ENCODE results near the gene ZNF682.
"Not testable (repeated sequence)": the region's sequence is repeated elsewhere in the genome, so short reads cannot be mapped to it uniquely, and the experiment has no call there.

The ZNF682 gene
- total RNA-seq = 0.50 to 6.4 (median 2.0) reads per million in 17 experiments

DNA sequence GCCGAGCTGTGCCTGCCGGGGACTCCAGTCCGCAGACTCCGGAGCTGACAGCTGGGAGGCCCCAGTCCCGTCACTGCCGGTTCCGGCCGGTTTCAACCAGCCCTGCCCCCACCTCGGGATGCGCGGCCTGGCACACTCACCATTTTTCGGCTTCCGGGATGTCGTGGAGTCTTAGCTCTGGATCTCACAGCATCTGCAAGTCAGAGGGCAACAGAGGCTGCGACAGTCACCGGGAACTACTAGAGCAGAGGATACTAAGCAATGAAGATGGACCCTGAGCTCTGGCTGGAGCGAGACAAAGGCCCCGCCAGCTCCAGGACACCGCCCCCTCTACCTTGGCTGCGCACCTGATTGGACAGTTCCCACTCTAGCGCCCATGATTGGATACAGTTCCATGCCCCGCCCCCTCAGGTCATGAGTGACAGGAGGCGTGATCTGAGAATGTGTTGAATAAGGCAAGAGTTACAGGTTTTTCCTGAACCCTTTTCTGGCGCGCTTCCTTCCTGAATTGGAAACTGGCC lies at the start of gene ZNF682:
Gene ZNF682 (minus strand): TSS at position 303 of the 521 bp plus-strand sequence. CDS start 160 bp downstream, at position 143.
- peak; percentile 88 to 91 (median 89) for DNase-seq

DNA sequence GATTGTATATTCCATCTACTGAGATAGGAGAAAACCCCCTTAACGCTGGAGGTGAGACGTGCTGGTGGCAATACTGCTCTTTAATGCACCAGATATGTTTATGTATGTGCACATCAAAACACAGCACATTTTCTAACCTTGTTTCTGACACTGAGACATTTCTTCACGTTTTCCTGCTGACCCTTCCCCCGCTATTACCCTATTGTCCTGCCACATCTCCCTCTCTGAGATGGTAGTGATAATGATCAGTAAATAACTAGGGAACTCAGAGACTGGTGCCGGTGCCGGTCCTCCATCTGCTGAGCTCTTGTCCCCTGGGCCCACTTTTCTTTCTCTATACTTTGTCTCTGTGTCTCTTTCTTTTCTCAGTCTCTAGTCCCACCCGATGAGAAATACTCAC lies 43.6 kb upstream of the ZNF682 start:
- DNase-seq = not testable (repeated sequence)

DNA sequence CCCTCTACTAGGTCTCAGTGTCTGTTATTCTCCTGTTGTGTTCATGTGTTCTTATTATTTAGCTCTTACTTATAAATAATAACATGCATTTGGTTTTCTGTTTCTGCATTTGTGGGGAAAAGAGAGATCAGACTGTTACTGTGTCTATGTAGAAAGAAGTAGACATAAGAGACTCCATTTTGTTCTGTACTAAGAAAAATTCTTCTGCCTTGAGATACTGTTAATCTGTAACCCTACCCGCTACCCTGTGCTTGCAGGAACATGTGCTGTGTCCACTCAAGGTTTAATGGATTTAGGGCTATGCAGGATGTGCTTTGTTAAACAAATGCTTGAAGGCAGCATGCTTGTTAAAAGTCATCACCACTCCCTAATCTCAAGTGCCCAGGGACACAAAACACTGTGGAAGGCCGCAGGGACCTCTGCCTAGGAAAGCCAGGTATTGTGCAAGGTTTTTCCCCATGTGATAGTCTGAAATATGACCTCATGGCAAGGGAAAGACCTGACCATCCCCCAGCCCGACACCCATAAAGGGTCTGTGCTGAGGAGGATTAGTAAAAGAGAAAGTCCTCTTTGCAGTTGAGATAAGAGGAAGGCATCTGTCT lies 43.0 kb upstream of the ZNF682 start:
- not testable (repeated sequence) for DNase-seq

DNA sequence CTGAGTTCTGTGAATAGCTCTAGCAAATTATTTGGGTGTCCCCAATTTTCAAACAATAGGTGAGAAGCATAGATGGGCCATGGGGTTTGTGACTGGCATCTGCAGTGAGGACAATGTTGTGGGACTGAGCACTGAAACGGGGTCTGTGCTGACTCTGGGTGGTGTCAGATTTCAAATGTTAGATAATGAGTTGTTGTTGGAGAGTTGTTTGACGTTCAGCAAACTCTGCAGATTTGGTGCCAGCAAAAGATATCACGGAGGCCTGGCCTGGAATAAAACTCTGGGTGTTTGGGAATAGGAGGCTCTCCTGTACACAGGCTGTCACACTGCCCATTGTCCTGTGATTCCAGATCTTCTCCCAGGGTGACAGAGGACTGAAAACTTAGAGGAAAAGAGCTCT lies 41.4 kb upstream of the ZNF682 start:
- no peak for DNase-seq

DNA sequence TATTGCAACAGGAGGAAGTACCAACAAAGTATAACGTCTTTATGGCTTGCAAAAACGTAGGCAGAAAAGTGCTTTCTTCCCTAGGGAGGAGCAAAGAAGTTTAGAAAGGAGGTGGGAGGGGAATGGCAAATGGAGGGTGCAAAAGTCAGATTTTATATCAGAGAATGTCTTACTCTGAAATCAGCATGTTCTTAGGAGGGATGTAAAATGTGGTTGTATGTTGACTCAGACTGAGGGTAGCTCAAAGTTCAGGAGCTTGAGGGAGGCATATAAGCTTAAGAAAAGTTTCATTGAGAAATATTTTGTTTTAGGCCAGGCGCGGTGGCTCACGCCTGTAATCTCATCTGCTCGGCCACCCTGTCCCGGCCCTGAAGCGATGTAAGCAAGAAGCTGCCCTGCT lies 40.2 kb upstream of the ZNF682 start:
- DNase-seq = no peak

DNA sequence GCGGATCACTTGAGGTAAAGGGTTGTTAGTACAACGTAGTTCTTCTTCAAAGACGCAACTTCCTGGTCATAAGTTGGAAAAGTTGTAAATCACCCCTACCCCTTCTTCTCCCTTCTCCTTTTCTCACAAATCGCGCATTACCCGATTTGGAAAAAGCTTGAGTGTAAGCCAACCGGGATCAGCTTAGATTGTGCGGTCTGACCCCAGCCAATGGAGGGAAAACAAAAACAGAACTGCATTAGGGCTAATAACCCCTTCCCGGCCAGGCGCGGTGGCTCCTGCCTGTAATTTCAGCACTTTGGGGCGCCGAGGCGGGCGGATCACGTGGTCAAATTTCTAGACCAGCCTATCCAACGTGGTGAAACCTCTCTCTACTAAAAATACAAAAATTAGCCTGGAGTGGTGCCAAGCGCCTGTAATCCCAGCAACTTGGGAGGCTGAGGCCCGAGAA lies 39.3 kb upstream of the ZNF682 start:
- peak; percentile 0 to 38 (median 13) for DNase-seq

DNA sequence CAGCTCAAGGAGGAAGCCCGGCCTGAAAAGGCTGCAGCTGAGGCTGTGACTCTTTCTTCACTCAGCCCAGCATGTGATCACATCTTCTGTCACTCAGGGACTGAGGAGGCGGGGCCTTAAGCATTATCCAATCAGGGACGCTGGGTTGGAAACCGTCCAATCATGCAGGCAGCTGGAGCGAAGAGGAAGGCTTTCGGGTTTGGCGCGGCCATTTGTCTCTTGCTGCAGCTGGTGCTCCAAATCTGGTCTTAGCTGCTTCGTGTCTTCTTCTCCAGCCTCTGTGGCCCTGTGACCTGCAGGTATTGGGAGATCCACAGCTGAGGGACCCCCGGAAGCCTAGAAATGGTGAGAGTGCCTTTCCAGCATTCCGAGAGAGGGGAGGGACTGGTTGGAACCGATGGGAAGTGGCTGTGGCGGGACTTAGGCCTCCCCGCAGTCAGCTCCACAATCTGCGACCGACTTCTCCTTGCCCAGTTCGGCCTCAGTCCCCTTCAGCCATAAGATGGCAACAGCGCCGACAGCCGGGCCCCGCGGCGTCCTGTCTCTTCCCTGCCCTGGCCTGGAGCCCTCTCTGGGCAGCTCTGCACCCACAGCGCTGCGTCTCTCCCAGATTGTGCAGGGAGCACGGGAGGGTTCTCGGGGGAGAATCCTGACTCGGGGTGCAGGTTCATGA lies 38.6 kb upstream of the ZNF682 start, which contains the start of gene ZNF90:
Gene ZNF90 (plus strand): TSS at position 210 of the 673 bp plus-strand sequence. CDS start 133 bp downstream, at position 343.
- peak; percentile 63 to 84 (median 76) for DNase-seq

DNA sequence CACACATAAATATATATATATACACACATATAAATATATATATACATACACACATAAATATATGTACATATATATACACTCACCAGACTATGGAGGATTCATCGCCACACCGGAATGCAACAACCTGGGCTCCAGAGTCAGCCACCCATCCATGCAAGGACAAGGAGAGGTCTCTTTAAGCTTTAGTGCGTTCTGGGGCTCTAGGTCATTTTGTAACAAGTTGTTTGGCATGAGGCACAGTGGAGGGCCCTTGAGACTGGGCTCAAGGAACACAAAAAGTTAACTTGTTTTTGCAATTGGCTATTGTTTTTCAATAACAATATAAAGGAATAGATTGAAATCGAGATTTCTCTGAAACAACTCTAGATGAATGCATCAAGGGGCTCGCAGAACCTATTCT lies 33.6 kb upstream of the ZNF682 start:
- DNase-seq = no peak

DNA sequence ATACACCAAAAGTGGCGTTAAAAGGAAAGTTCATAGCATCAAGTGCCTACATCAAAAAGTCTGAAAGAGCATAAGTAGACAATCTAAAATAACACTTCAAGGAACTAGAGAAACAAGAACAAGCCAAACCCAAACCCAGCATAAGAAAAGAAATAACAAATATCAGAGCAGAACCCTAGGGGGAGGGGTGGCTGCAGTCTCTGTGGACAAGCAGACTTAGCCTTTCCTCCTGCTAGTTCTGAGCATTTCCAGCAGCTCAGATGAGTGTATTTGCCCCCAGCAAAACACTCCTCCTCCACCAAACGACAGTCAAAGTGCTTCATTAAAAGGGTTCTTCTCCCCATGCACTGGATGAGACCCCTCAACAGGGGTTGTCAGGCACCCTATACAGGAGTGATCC lies 31.4 kb upstream of the ZNF682 start:
- DNase-seq = no peak

DNA sequence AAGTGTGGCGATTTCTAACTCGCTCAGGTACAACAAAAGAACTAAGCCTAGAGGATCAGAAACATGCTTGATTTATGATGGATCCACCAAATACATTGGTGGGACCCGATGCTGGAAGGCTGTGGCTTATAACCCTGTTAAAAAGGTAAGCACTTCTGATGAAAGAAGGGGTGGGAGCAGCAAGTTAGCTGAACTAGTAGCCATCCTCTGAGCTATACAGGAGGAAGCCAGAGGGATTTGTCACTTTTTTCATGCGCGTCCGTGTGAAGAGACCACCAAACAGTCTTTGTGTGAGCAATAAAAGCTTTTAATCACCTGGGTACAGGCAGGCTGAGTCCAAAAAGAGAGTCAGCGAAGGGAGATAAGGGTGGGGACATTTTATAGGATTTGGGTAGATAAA lies 29.3 kb upstream of the ZNF682 start:
- DNase-seq = not testable (repeated sequence)

DNA sequence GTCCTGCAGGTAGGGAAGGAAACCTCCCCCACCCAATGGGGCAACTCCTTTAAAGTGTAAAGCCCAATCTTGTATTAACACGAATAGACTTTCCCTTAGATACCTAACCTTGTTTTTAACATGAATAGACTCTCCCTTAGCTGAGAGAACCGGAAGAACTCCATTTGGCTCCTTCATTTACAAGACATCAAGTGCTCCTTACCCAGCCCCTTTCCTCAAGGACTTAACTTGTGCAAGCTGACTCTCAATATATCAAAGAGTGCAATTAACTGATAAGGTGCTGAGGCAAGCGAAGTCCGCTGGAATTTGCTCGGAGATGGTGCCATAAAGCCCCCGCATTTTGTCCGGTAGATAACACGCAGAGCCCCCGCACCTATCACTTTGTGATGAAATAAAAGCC lies 28.6 kb upstream of the ZNF682 start:
- DNase-seq = no peak

DNA sequence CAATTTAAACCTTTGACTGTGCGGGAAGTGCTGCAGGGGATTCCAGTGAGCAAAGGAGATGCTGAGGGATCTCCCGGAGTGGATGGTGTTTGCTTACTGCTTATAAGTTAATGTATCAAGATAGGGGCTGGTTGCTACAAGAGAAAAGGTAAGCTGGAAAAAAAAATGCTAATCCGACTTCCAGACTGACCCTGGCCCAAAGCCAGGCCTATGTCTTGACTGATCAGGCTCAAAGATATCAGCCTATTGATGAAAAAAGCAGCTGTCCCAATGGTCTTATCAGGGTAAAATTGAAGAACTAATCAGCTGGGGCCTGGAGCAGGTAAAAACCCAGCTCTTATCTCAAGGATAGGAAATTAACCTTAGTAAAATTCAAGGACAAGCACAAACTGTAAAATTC lies 27.6 kb upstream of the ZNF682 start:
- no peak for DNase-seq

DNA sequence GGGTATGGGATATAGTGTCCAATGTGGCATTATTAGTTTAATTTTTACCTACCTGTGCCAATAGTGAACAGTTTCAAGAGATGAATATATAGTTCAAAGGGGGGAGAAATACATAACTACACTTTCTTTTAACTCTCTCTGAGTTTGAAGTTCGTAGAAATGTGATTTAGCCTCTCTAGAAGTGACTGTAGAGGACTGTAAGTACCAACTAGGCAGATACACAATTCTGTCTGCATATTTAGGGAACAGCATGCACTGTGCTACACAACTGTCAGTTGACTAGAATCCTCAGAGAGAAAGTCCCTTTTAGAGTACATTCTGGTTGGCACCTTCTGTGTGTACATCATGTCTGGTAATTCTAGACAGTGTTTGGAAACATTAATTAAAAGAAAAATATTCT lies 21.0 kb upstream of the ZNF682 start:
- DNase-seq = no peak

DNA sequence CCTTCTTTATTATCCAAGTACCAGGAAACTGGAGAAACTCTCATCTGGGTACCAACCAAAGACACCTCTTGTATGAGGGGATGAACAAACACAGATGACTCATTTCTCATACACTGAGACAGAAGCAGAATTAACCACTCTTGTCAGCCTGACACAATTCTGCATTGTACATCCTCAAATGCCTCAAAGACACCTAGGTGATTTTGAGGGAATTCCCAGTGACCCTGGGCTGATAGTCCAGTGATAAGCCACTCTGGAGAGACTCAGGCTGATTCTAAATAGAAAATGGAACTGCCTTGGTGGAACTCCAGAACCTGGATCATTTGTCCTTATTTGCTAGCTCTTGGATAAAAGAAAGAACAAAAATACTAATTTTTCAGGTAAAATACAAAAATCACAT lies 19.4 kb upstream of the ZNF682 start:
- DNase-seq = not testable (repeated sequence)

DNA sequence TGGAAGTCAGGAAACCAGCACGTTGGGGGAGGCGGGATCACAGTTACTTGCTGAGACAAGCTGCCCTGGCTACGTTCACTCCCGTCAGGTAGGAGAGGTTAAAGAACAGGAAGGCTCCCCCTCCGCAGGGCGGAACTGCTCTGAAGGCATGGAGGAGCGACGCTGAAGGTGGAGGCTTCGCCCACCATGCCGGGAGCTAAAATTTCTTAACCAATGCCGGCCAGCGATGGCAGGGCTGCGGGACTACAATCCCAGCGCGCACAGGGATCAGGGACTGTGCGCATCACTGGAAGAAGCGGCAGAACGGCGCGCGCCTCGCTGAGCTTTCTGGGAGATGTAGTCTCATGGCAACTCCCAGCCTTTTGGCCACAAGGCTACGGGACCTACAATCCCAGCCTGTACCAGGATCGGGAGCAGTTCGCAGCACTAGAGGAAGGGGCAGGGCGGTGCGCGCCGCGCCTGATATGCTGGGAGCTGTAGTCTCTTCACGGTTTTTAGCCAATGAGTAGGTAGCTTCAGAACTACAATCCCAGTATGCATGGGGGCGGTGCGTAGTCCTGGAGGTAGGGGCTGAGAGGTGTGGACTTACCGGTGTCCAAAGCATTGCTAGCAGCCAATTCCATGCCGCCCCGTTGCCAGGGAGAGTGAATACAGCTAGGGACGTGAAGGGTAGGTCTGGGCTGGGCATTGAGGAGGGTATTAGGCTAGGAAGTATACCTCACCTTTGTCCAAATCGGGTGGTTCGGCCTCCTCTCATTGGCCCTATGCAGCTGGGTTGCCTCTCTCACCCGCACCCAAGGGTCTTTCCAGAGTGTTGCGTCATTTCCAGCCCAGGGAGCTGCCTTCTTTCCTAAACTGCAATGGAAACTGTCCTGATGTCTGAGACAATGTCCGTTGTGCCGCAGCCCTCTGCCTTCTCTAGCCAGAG lies 12.8 kb upstream of the ZNF682 start:
- peak; percentile 68 to 88 (median 84) for DNase-seq

DNA sequence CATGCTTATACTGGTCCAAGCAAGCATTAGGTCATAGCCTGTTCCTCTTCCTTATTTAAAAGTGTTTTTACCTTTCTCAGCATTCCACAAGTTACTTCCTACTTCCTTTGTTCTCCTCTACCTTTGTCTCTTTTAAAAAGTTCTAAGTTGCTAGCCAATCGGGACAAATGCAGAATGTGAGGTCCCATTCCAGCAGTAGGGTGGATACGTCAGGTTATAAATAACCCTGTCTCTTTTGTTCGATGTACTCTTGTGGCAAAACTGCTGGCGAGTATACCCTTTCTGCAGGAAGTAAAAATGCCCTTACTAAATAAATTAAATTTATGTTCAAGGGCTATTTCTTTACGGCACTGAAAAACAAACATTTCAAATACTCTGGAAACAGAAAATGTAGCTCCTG lies 6.4 kb upstream of the ZNF682 start:
- not testable (repeated sequence) for DNase-seq

DNA sequence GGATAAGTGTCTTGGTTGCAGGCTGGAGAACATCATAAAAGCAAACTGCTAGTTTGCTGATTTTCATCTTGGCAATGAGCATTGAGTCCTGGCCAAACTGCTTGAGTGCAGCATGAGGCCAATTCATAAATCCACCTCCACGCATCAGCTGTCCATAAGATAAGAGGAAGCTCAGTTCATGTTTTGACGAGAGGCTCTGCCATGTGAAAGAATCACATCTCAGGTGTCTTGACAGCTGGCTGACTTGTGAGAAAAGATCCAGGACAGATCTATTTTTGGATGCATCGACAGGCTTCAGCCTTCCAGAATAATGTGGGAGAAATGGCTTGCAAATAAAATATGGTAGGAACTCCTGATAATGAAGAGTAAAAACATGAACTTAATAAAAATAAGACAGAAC lies 5.4 kb upstream of the ZNF682 start:
- no peak for DNase-seq

DNA sequence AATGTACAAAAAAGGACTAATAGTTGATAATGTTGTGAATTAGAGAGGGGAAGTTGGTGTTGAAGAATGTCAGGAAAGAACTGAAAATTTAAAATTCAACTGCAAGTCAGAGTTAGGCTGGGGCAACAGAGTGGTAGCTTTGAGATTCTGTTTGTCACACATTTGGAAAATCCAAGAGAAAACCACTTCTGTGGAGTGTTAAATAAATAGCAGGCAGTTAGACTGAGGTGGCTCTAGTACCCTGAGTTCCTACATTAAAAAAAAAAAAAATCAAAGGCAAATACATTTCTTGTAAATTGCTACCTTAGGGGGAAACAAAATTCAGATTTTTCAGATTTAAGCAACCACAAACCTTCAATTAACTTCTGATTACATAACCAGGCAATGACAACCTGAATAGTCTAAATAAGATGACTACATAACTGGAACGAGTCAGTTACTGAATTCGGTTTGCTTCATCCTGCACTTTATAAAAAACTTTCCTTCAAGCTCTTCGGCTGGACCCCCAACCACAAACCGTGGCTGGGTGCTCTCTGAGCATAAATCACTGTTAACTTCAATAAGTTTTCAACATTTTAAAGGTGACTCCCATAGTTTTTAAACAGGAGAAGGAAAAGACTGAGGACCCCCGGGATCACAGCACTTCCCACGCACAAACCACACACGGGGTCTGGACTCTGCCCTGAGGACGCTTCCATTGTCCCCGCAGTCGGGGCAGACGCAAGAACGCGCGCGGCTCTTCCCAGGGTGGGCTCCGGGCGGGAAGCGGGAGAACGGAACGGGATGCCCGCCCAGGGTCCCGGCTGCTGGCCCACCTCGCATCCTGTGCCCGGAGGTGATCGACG lies 725 bp downstream of the ZNF682 start:
- DNase-seq = no peak

DNA sequence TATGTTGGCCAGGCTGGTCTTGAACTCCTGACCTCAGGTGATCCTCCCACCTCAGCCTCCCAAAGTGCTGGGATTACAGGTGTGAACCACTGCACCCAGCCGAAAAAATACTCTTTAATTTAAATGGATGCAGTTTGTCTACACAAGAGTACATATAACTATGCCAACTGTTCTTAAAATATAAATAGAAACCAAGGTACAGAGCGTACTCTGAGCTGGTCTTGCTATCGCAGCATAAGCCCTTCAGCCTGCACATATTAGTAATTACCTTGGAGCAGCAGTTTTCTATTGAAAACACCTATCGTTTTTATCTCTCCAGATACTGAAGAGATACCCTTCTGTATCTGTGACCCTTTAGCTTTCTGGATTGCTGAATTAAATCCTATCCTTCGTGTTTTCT lies 3.4 kb downstream of the ZNF682 start:
- DNase-seq = no peak

DNA sequence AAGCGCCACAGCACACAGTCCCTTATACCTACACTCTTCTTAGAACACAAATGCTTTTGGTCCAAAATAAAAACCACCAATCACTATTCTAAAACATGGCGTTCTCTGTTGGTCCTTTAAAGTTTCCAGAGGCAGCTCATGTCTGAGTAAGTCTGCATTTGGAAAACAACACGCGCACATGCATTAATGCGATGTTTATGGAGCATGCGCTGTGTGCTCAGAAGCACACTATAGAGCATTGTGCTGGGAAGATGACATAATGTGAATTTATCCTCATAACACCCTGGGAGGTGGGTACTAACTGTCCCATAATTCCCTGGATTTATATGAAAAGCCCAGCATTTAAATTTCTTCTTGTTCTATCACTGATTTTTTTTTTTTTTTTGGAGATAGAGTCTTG lies 10.7 kb downstream of the ZNF682 start:
- no peak for DNase-seq

DNA sequence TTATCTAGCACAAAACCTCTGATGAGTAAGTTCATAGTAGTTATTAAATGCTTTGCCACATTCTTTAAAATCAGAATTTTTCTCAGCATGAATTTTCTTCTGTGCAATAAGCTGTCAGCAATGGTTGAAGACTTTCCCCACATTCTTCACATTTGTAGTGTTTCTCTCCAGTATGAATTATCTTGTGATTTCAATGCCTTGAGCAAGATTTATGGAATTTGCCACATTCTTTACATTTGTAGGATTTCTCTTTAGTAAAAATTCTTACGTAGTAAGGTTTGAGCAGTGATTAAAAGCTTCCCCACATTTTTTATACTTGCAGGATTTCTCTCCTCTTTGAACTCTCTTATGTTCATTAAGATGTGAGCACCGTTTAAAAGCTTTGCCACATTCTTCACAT lies 33.6 kb downstream of the ZNF682 start:
- no peak for DNase-seq

Data from suppressor macrophage (primary cell).